Suprapubic skin (tissue), 4 donors: ENCODE data around the gene KIAA0825.

Experiments
- CTCF ChIP-seq, 2 donors: fragments of 200-600 bp in 1 of 2; fragments of 450-650 bp in 1 of 2; sonication (generic) in 1 of 2; IDR thresholded peaks; one replicate each; pipeline ENCODE4 v1.5.1; 2016 to 2019; ENCODE audit warnings: antibody characterized with exemption in 2 of 2, mild to moderate bottlenecking in 1 of 2, moderate library complexity in 1 of 2
- EP300 ChIP-seq: sonication (generic); formaldehyde crosslinking; IDR thresholded peaks from one replicate; pipeline ENCODE4 v1.6.1; 2017; ENCODE audit warnings: antibody characterized with exemption
- POLR2A ChIP-seq, 2 donors: fragments of 450-650 bp; IDR thresholded peaks; one replicate each; pipeline ENCODE4 v1.6.1; 2017; ENCODE audit warnings: antibody characterized with exemption in 2 of 2, mild to moderate bottlenecking in 2 of 2, moderate library complexity in 2 of 2
- POLR2AphosphoS5 ChIP-seq, 3 donors: sonication (generic); formaldehyde crosslinking; IDR thresholded peaks; one replicate each; pipeline ENCODE4 v1.6.1; 2017; ENCODE audit warnings: antibody characterized with exemption in 3 of 3

GRCh38 chr5:94389515-94389899 is 228.9 kb downstream of the KIAA0825 start:
- TF ChIP-seq CTCF (IDR thresholded peaks at IDR 0.05) = no peak
- no peak for TF ChIP-seq POLR2A (IDR thresholded peaks at IDR 0.05)
- no peak for TF ChIP-seq POLR2AphosphoS5 (IDR thresholded peaks at IDR 0.05)
- no peak for TF ChIP-seq EP300
